ENCODE data around the gene DQX1.
"Not testable (repeated sequence)": the region's sequence is repeated elsewhere in the genome, so short reads cannot be mapped to it uniquely, and the experiment has no call there.

Gene DQX1

GRCh38 chr2:74491648-74492544, 34.1 kb downstream of the DQX1 start:
- DNase-seq: no peak

DNA sequence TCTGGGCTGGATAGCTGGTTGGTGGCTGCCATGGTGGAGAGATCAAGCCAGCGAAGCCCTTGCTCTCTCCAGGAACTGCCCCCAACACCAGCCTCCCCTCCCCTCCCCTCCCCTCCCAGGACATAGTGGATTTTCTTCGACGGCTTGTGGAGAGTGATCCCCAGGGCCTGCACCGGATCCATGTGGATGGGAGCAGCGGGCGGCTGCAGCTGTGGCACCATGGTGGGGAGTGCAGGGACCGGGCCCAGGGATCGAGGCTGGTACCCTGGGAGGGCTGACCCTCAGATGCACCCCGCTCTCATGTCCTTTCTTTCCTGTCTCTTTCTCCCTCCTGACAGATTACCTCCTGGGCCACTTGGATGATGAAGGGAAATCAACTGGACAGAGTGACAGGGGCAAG, 36.1 kb downstream of the DQX1 start:
- no peak for DNase-seq

GRCh38 chr2:74488643-74489481, 37.2 kb downstream of the DQX1 start:
- DNase-seq: no peak

DNA sequence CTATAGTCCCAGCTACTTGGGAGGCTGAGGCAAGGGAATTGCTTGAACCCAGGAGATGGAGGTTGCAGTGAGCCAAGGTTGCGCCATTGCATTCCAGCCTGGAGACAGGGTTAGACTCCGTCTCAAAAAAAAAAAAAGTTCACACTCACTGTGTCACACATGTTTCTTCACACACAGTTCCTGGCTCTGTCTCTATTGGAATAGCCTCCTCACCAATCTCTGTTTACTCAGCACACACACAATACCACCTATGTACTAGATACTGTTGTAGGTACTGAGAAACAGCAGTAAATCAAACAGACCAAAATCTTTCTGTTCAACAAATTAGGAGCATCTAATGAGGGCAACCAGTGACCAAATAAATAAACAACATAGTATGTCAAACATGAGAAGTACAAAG, 39.9 kb downstream of the DQX1 start:
- no peak for DNase-seq

GRCh38 chr2:74483675-74484164, 42.3 kb downstream of the DQX1 start:
- DNase-seq: not testable (repeated sequence)

DNA sequence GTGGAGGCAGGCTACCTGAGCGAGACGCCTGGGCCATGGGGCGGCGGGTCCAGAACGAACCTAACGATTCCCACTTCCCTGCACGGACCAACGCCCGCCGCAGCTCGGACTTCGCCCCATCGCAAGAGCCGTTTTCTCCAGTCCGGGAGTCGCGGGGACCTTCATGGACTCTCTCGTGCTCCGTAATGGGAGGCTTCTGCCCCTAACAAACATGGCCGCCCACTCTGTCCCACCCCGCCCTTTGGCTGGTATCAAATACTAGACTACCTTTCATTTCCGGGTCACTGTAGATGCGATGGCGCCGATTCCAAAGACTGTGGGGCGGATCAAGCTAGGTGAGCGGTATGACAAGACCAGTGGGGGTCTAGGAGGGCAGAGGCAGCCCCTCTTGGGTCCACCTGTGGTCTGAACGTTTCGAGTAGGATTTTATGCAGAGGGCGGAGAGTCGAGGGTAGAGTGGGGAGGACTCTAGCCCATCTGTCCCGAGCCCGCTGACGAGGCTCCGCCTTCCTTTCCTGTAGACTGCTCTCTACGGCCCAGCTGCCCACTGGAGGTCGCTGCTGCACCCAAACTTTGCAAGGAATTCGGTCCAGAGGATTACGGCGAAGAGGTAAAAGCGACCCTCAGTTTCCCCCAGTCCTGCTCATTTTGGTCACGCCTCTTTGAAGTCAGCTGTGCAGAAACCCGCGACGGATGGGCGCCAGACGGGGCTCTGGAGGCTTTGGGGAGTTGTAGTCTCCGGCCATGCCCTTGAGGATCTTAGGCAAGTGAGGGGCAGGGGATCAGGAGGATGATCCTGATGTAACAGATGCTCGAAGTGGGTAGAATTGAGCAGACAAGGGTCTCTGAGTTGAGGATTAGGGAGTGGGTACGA, 43.0 kb downstream of the DQX1 start, which contains the start of the genes CCDC142 and TTC31:
CCDC142 (minus strand) TSS at position 198 of the 874 bp plus-strand sequence; CDS start at position 37, 161 bp downstream.
TTC31 (plus strand) TSS at position 281 of the 874 bp plus-strand sequence; CDS start at position 296, 15 bp downstream.
- DNase-seq: peak; percentile 90 to 92

- DNase-seq: no peak
These were observed 43.9 kb downstream of the DQX1 start for GRCh38 chr2:74481961-74482800.

DNA sequence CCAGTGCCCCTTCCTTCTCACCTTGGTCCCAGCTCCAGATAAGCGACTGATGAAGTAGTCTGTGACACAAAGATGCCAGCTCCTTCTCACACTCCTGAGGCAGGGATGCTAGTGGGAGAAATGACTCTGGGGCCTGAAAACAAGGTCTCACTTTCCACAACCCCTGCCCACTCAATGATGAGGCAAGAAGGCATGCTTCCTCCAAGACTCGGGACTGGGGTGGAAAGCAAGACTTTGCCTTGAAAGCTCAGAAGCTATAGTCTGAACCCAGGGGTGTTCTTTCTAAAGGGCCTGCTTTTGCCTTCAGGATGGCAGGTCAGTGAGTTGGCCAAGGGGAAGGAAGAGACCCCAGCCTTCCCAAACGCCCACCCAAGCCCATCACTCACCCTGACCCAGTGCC, 44.6 kb downstream of the DQX1 start:
- no peak for DNase-seq

GRCh38 chr2:74474899-74475298, 51.1 kb downstream of the DQX1 start:
- DNase-seq: no peak

- DNase-seq: no peak
These were observed 51.5 kb downstream of the DQX1 start for GRCh38 chr2:74474481-74474880.

DNA sequence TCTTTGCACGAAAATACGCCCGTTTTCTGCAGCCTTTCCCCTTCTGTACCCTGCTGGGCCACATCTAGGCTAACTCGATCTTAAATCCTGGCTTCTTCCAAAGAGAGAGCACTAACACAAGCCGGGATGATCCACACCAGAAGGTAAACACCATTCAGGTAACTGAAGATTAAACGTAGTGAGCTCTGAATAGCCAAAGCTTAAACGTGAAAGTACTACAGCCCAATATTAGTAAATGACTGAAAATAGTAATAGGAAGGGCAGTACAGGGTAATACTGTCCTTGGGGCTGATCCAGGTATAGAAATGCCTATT, 53.1 kb downstream of the DQX1 start:
- no peak for DNase-seq

DNA sequence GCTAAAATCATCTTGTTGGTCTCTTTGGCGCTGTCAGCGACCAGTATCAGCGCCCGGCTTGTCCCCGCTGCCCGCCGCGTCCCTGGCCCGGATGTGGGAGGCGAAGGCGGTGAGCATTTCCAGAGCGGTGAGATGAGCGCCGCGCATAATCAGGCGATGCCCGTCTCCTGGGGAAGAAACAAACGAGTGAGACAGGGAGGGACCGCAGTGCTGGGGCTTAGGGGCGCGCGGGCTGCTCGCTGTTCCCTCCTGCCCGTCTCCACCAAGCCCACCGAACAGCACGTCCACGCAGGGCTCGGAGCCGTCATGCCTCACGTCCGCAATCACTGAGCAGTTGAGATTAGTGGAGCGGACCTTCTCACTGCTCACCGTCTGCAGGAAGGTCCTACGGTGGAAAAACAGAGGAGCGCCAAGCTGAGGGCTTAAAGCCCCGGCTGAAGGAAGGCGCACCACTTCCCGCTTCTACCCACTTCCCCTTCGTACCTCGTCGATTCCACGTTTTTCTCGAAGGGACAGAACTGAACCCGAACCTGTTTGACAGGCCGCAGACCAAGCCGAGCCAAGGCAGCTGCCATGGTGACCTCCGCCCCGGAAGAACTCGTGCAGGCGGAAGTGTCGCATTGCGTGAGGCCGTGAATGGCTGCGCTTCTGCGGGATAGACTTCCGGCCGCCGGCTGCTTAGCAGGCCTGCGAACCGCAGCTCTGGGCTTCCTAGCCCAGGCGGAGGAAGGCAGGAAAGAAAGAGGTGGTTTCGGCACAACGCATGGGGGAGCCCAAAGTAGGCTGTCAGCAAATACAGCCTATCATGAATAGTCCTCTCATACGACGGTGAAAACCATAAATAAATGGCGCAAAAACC, 53.7 kb downstream of the DQX1 start, which contains the start of gene MRPL53:
MRPL53 (minus strand) TSS at position 595 of the 859 bp plus-strand sequence; CDS start at position 575, 20 bp downstream.
- peak; percentile 91 to 92 for DNase-seq

DNA sequence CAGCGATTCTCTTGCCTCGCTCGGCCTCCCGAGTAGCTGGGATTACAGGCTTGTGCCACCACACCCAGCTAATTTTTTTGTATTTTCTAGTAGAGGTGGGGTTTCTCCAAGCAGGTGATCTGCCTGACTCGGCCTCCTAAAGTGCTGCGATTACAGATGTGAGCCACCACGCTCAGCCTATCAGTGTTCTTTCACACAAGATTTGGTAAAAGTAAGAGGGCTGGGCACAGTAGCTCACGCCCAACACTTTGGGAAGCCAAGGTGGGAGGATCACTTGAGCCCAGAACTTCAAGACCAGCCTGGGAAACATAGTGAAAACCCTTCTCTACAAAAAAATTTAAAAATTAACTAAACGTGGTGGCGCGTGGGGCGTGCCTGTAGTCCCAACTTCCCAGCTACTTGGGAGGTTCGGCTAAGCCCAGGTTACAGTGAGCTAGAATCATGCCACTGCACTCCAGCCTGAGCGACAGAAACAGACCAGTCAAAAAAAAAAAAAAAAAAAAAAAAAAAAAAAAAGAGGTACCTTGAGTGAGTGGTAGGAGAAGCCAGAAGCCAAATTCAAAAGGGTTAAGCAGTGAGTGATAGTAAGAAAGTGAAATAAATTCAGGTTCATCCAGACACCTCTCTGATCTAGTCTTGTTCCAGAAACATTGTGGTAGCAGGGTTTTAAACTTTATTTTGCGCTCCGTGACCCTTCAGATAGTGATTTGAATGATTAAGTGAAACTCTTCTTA, 54.5 kb downstream of the DQX1 start:
- no peak for DNase-seq

DNA sequence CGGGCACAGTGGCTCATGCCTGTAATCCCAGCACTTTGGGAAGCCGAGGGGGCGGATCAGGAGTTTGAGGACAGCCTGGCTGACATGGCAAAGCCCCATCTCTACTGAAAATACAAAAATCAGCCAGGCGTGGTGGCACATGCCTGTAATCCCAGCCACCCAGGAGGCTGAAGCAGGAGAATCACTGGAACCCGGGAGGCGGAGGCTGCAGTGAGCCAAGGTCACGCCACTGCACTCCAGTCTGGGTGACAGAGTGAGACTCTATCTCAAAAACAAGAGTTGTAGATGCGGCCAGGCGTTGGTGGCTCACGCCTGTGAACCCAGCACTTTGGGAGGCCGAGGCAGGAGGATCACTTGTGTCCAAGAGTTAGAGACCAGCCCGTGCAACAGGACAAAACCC, 55.3 kb downstream of the DQX1 start:
- not testable (repeated sequence) for DNase-seq

Measured in NCI-H1930 (cell line).